ENCODE data around the gene UBE2G2. TPM values are rescaled to one million over a fixed set of nuclear protein-coding genes. Genes with fewer than 3 reads are reported as not detected.

UBE2G2 gene
- total RNA-seq, 1 experiment from 2014 or later, result 159 TPM

- ATAC-seq (no peak), DNase-seq (no peak)
- H3K27ac ChIP-seq (ENCODE audit: low read length), result no peak overlapping the region
- H3K4me1 ChIP-seq (ENCODE audit: insufficient read depth, low read length), result no peaks in the 10 kb centered on the region
- H3F3A ChIP-seq (ENCODE audit: low read length, unreplicated experiment), result no peaks in the 10 kb centered on the region
- H3K36me3 ChIP-seq (ENCODE audit: low read depth, low read length), result no peaks in the 10 kb centered on the region
- BruUV-seq (replicated peaks), result no TSS peak
- no peaks in the 10 kb centered on the region for H3K9me2 ChIP-seq (replicated peaks; ENCODE audit: low read length)
- no peak overlapping the region for H3K4me3 ChIP-seq (ENCODE audit: low read length)
- ChIA-PET CTCF (no interaction called here), POLR2A (ENCODE audit: unreplicated experiment) (no interaction called here)
- H4K20me1 ChIP-seq (ENCODE audit: low read length), result no peaks in the 10 kb centered on the region
- no peak overlapping the region for H3K4me2 ChIP-seq (ENCODE audit: low read length)
- H2AFZ ChIP-seq (ENCODE audit: low read length), result no peak overlapping the region
- no peaks in the 10 kb centered on the region for H3K27me3 ChIP-seq (ENCODE audit: low read length)
- no peak for TF ChIP-seq EZH2 (IDR thresholded peaks at IDR 0.05; ENCODE audit: low read length, unreplicated experiment)
- no peak for TF ChIP-seq EZH2phosphoT487 (IDR thresholded peaks at IDR 0.05; ENCODE audit: borderline replicate concordance, low read length)
- TF ChIP-seq CTCF (conservative IDR thresholded peaks at IDR 0.05; ENCODE audit: low read depth, low read length), result no peak
- no peaks in the 10 kb centered on the region for H3K79me2 ChIP-seq (ENCODE audit: low read length)
- no peak overlapping the region for H3K9ac ChIP-seq (ENCODE audit: low read length)
- H3K9me3 ChIP-seq (ENCODE audit: low read length), result no peaks in the 10 kb centered on the region
- intact Hi-C loops (cut with micrococcal nuclease), result no loop called here
These were observed 74.8 kb downstream of the UBE2G2 start for GRCh38 chr21:44726826-44727225.

GRCh38 chr21:44724926-44725325 lies 76.7 kb downstream of the UBE2G2 start:
- DNase-seq (no peak), ATAC-seq (no peak)
- no TSS peak for BruUV-seq (replicated peaks)
- Histone ChIP-seq H3F3A (ENCODE audit: low read length, unreplicated experiment) (no peaks in the 10 kb centered on the region), H4K20me1 (ENCODE audit: low read length) (no peaks in the 10 kb centered on the region), H3K9me3 (ENCODE audit: low read length) (no peaks in the 10 kb centered on the region), H3K4me1 (ENCODE audit: insufficient read depth, low read length) (no peaks in the 10 kb centered on the region), H3K4me3 (ENCODE audit: low read length) (no peak overlapping the region), H3K27ac (ENCODE audit: low read length) (no peak overlapping the region), H3K79me2 (ENCODE audit: low read length) (no peaks in the 10 kb centered on the region), H3K4me2 (ENCODE audit: low read length) (no peak overlapping the region), H3K9ac (ENCODE audit: low read length) (no peak overlapping the region), H2AFZ (ENCODE audit: low read length) (no peak overlapping the region), H3K27me3 (ENCODE audit: low read length) (no peaks in the 10 kb centered on the region), H3K9me2 (replicated peaks; ENCODE audit: low read length) (no peaks in the 10 kb centered on the region), H3K36me3 (ENCODE audit: low read depth, low read length) (no peaks in the 10 kb centered on the region)
- CTCF ChIA-PET, result no interaction called here
- TF ChIP-seq CTCF (conservative IDR thresholded peaks at IDR 0.05; ENCODE audit: low read depth, low read length), result no peak
- no peak for TF ChIP-seq EZH2 (IDR thresholded peaks at IDR 0.05; ENCODE audit: low read length, unreplicated experiment)
- no peak for TF ChIP-seq EZH2phosphoT487 (IDR thresholded peaks at IDR 0.05; ENCODE audit: borderline replicate concordance, low read length)
- intact Hi-C loops (cut with micrococcal nuclease), result no loop called here
- POLR2A ChIA-PET (ENCODE audit: unreplicated experiment), result no interaction called here

- Histone ChIP-seq H3K36me3 (ENCODE audit: low read depth, low read length) (no peaks in the 10 kb centered on the region), H3K79me2 (ENCODE audit: low read length) (no peaks in the 10 kb centered on the region), H2AFZ (ENCODE audit: low read length) (no peak overlapping the region), H3K27me3 (ENCODE audit: low read length) (no peaks in the 10 kb centered on the region), H3K9me2 (replicated peaks; ENCODE audit: low read length) (no peaks in the 10 kb centered on the region), H3K27ac (ENCODE audit: low read length) (no peak overlapping the region), H4K20me1 (ENCODE audit: low read length) (no peaks in the 10 kb centered on the region), H3K4me2 (ENCODE audit: low read length) (no peak overlapping the region), H3K9ac (ENCODE audit: low read length) (no peak overlapping the region), H3F3A (ENCODE audit: low read length, unreplicated experiment) (no peaks in the 10 kb centered on the region), H3K9me3 (ENCODE audit: low read length) (no peaks in the 10 kb centered on the region), H3K4me1 (ENCODE audit: insufficient read depth, low read length) (no peaks in the 10 kb centered on the region), H3K4me3 (ENCODE audit: low read length) (no peak overlapping the region)
- DNase-seq, result no peak
- intact Hi-C loops (cut with micrococcal nuclease), result no loop called here
- ATAC-seq, result no peak
- CTCF ChIA-PET, result no interaction called here
- no peak for TF ChIP-seq EZH2 (IDR thresholded peaks at IDR 0.05; ENCODE audit: low read length, unreplicated experiment)
- no peak for TF ChIP-seq CTCF (conservative IDR thresholded peaks at IDR 0.05; ENCODE audit: low read depth, low read length)
- no peak for TF ChIP-seq EZH2phosphoT487 (IDR thresholded peaks at IDR 0.05; ENCODE audit: borderline replicate concordance, low read length)
- BruUV-seq (replicated peaks), result no TSS peak
- POLR2A ChIA-PET (ENCODE audit: unreplicated experiment), result no interaction called here
These were observed 77.4 kb downstream of the UBE2G2 start for GRCh38 chr21:44724196-44724595.
